HCT116 (cell line): Measurements from ENCODE around the gene CMPK2. TPM values are rescaled to one million over a fixed set of nuclear protein-coding genes. Genes with fewer than 3 reads are reported as not detected.

Source experiments
- ATAC-seq: fragments of 200-7000 bp; cut with Tn5 transposase; 2 replicates; pipeline ENCODE4 v1.9.1; 2020; ENCODE audit warnings: mild to moderate bottlenecking, moderate library complexity
- BruUV-seq: library from RNA; stranded (reverse); fragments of 400-500 nt; replicated peaks from 2 replicates; lab custom pipeline; 2021; lab: Mats Ljungman, UMichigan
- CTCF ChIA-PET: fragments of 300-600 bp; sonication (Branson Sonifier 250); formaldehyde crosslinking; loops from one replicate; lab custom pipeline; 2021; ENCODE audit warnings: antibody characterized with exemption; lab: Charles Lee
- POLR2A ChIA-PET: fragments of 300-600, 350-600 bp; sonication (Branson Sonifier 250); formaldehyde crosslinking; loops from one replicate; lab custom pipeline; 2021; ENCODE audit warnings: antibody characterized with exemption; lab: Charles Lee
- RAD21 ChIA-PET, 2 experiments: fragments of 300-600 bp; sonication (Branson Sonifier 250); formaldehyde crosslinking; loops; one replicate each; lab custom pipeline; 2023; ENCODE audit warnings: low total read pairs in 2 of 2; ENCODE audit not compliant: uncharacterized antibody in 2 of 2, unreplicated experiment in 2 of 2, low non-redundant PET in 1 of 2; lab: Charles Lee
- DNase-seq: peaks from one replicate; pipeline ENCODE4 v3.0.0-alpha.2; 2010; ENCODE audit warnings: low read depth, low spot score
- H2AFZ ChIP-seq: fragments of 200-600 bp; shearing (Covaris generic), sonication (generic); 2 replicates; pipeline ENCODE4 v1.6.1; 2017; ENCODE audit warnings: low read depth, mixed run types, mixed read lengths, antibody characterized with exemption, low read length; ENCODE audit not compliant: poor library complexity, severe bottlenecking
- H3K27ac ChIP-seq: 2 replicates; pipeline ENCODE4 v1.5.1; 2012; ENCODE audit warnings: low read depth, low read length
- H3K27me3 ChIP-seq: fragments of 200-600 bp; sonication (generic); 2 replicates; pipeline ENCODE4 v1.6.1; 2016; ENCODE audit warnings: mixed run types, low read length, mixed read lengths; ENCODE audit not compliant: insufficient read depth
- H3K36me3 ChIP-seq, 2 experiments: fragments of 200-500 bp in 1 of 2; fragments of 200-600 bp in 1 of 2; sonication (Bioruptor generic) in 1 of 2; sonication (generic) in 1 of 2; 2 replicates each; pipeline versions ENCODE4 v1.5.1 to v1.6.1; 2014 to 2016; ENCODE audit warnings: low read length in 2 of 2, inconsistent platforms in 1 of 2, mixed read lengths in 1 of 2, mixed run types in 1 of 2; ENCODE audit not compliant: insufficient read depth in 2 of 2, control insufficient read depth in 1 of 2
- H3K4me1 ChIP-seq, 2 experiments: fragments of 200-600 bp in 1 of 2; sonication (generic) in 1 of 2; 2 replicates each; pipeline versions ENCODE4 v1.5.1 to v1.6.1; 2012 to 2017; ENCODE audit warnings: low read length in 2 of 2, inconsistent platforms in 1 of 2, mild to moderate bottlenecking in 1 of 2, mixed read lengths in 1 of 2, mixed run types in 1 of 2, moderate library complexity in 1 of 2; ENCODE audit not compliant: insufficient read depth in 2 of 2, control insufficient read depth in 1 of 2
- H3K4me2 ChIP-seq: fragments of 200-600 bp; sonication (generic); 2 replicates; pipeline ENCODE4 v1.6.1; 2017; ENCODE audit warnings: mixed run types, low read length, mixed read lengths
- H3K4me3 ChIP-seq, 2 experiments: fragments of 200-600 bp in 1 of 2; sonication (generic) in 1 of 2; replicated peaks in 1 of 2; 2 replicates each; pipeline ENCODE4 v1.5.1; 2011 to 2016; ENCODE audit warnings: low read length in 2 of 2, control low read depth in 1 of 2, low read depth in 1 of 2, mild to moderate bottlenecking in 1 of 2, mixed read lengths in 1 of 2, mixed run types in 1 of 2
- H3K79me2 ChIP-seq: fragments of 200-600 bp; sonication (generic); 2 replicates; pipeline ENCODE4 v1.6.1; 2017; ENCODE audit warnings: mild to moderate bottlenecking, mixed run types, low read length, moderate library complexity, mixed read lengths; ENCODE audit not compliant: insufficient read depth
- H3K9ac ChIP-seq: fragments of 200-600 bp; sonication (generic); 2 replicates; pipeline ENCODE4 v1.6.1; 2016; ENCODE audit warnings: low read length, mixed read lengths
- H3K9me2 ChIP-seq: fragments of 200-600 bp; sonication (generic), shearing (Covaris generic); 2 replicates; pipeline ENCODE4 v1.6.1; 2017; ENCODE audit warnings: mixed run types, mild to moderate bottlenecking, moderate library complexity; ENCODE audit not compliant: insufficient read depth
- H3K9me3 ChIP-seq, 2 experiments: fragments of 200-500 bp in 1 of 2; fragments of 200-600 bp in 1 of 2; sonication (Bioruptor generic) in 1 of 2; sonication (generic) in 1 of 2; 2 replicates each; pipeline ENCODE4 v1.6.1; 2014 to 2017; ENCODE audit warnings: low read length in 2 of 2, mixed read lengths in 2 of 2, inconsistent platforms in 1 of 2, low read depth in 1 of 2, mild to moderate bottlenecking in 1 of 2, mixed run types in 1 of 2, moderate library complexity in 1 of 2; ENCODE audit not compliant: control insufficient read depth in 1 of 2, insufficient read depth in 1 of 2
- H4K20me1 ChIP-seq: fragments of 200-600 bp; sonication (generic), shearing (Covaris generic); 2 replicates; pipeline ENCODE4 v1.6.1; 2017; ENCODE audit warnings: mixed run types, mild to moderate bottlenecking, moderate library complexity; ENCODE audit not compliant: insufficient read depth
- CBX3 ChIP-seq: IDR thresholded peaks from 2 replicates; pipeline ENCODE4 v1.6.1; 2012; ENCODE audit warnings: low read depth
- ELF1 ChIP-seq: IDR thresholded peaks from 2 replicates; pipeline ENCODE4 v1.6.1; 2012; ENCODE audit warnings: low read depth, borderline replicate concordance
- FOSL1 ChIP-seq: IDR thresholded peaks from 2 replicates; pipeline ENCODE4 v1.6.1; 2012; ENCODE audit warnings: low read depth
- POLR2AphosphoS5 ChIP-seq: IDR thresholded peaks from 2 replicates; pipeline ENCODE4 v1.6.1; 2011; ENCODE audit warnings: mild to moderate bottlenecking, low read depth, low read length, moderate library complexity
- SP1 ChIP-seq: IDR thresholded peaks from 2 replicates; pipeline ENCODE4 v1.6.1; 2012; ENCODE audit warnings: low read depth
- intact Hi-C: fragments of 100-400 bp; cut with micrococcal nuclease; formaldehyde crosslinking; loops from 2 replicates; pipeline ENCODE4 v1.10.0; 2022
- total RNA-seq: library from RNA; stranded (reverse); gene quantifications from one replicate; pipeline ENCODE4 v1.2.1, GENCODE V29; 2021; ENCODE audit not compliant: unreplicated experiment
- TF ChIP-seq, protein P1 (sequence below), 3 experiments: fragments of 200-600 bp in 1 of 3; sonication (generic) in 1 of 3; IDR thresholded peaks in 2 of 3; conservative IDR thresholded peaks in 1 of 3; 2 replicates each; pipeline ENCODE4 v1.5.1; 2012 to 2017; ENCODE audit warnings: low read depth in 2 of 3, low read length in 2 of 3, antibody characterized with exemption in 1 of 3, borderline replicate concordance in 1 of 3, control low read depth in 1 of 3, mild to moderate bottlenecking in 1 of 3, mixed read lengths in 1 of 3, mixed run types in 1 of 3, moderate library complexity in 1 of 3; ENCODE audit not compliant: insufficient read depth in 1 of 3
- TF ChIP-seq, protein P2 (sequence below): IDR thresholded peaks from 2 replicates; pipeline ENCODE4 v1.6.1; 2011; ENCODE audit warnings: mild to moderate bottlenecking, low read length, moderate library complexity; ENCODE audit not compliant: insufficient replicate concordance; ENCODE audit errors: extremely low read depth

The CMPK2 gene
- total RNA-seq, 1 experiment from 2014 or later: 1.5 TPM

DNA sequence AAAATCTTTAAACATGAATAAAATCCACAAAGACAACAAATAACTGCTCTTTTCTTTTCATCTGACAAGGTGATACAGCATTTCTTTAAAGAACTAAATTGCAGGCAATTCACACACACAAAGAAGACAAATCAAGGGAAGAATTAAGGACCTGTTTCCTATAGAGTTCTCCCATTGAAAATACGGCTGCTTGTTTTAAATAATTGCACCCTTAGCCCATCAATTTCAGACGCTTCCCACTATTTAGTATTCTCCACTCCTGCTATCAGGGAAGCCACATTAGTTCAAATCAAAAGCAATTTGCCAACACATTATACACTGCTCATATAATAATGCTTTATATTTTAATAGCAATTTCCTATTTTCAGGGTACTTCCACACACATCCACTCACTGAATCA lies 11.3 kb downstream of the CMPK2 start:
- BruUV-seq: no TSS peak
- H2AFZ ChIP-seq: no peak overlapping the region
- no peaks in the 10 kb centered on the region for H3K4me1 ChIP-seq
- H3K4me2 ChIP-seq: no peak overlapping the region
- ATAC-seq (no peak), DNase-seq (no peak)
- ChIA-PET RAD21 (no interaction called here), POLR2A (no interaction called here), CTCF (no interaction called here)
- H3K9ac ChIP-seq: no peak overlapping the region
- H3K36me3 ChIP-seq: no peaks in the 10 kb centered on the region
- no peaks in the 10 kb centered on the region for H3K27me3 ChIP-seq
- intact Hi-C loops: no loop called here
- H3K9me3 ChIP-seq: no peaks in the 10 kb centered on the region
- H3K4me3 ChIP-seq: no peak overlapping the region
- TF ChIP-seq SP1: no peak
- TF ChIP-seq, protein P1, sequence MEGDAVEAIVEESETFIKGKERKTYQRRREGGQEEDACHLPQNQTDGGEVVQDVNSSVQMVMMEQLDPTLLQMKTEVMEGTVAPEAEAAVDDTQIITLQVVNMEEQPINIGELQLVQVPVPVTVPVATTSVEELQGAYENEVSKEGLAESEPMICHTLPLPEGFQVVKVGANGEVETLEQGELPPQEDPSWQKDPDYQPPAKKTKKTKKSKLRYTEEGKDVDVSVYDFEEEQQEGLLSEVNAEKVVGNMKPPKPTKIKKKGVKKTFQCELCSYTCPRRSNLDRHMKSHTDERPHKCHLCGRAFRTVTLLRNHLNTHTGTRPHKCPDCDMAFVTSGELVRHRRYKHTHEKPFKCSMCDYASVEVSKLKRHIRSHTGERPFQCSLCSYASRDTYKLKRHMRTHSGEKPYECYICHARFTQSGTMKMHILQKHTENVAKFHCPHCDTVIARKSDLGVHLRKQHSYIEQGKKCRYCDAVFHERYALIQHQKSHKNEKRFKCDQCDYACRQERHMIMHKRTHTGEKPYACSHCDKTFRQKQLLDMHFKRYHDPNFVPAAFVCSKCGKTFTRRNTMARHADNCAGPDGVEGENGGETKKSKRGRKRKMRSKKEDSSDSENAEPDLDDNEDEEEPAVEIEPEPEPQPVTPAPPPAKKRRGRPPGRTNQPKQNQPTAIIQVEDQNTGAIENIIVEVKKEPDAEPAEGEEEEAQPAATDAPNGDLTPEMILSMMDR (IDR thresholded peaks at IDR 0.05 in 2 of 3, conservative IDR thresholded peaks at IDR 0.05 in 1 of 3; ENCODE audit: borderline replicate concordance in 1 of 3, insufficient read depth in 1 of 3, low read depth in 2 of 3, low read length in 2 of 3): no peak
- H4K20me1 ChIP-seq: no peaks in the 10 kb centered on the region
- H3K27ac ChIP-seq: no peak overlapping the region
- no peaks in the 10 kb centered on the region for H3K79me2 ChIP-seq
- H3K9me2 ChIP-seq: no peaks in the 10 kb centered on the region

GRCh38 chr2:6852195-6852594 lies 13.5 kb downstream of the CMPK2 start:
- CTCF ChIA-PET: no interaction called here
- H3K4me2 ChIP-seq: no peak overlapping the region
- DNase-seq: no peak
- POLR2A ChIA-PET: no interaction called here
- H2AFZ ChIP-seq: no peak overlapping the region
- H4K20me1 ChIP-seq: no peaks in the 10 kb centered on the region
- RAD21 ChIA-PET: no interaction called here
- no peak overlapping the region for H3K27ac ChIP-seq
- peaks cover 0 to under 1% of the 10 kb centered on the region in 2 experiments; a peak in 1 of 4 replicates for H3K9me3 ChIP-seq
- no peaks in the 10 kb centered on the region for H3K27me3 ChIP-seq
- BruUV-seq: no TSS peak
- no peak overlapping the region for H3K4me3 ChIP-seq
- no peaks in the 10 kb centered on the region for H3K4me1 ChIP-seq
- no peak overlapping the region for H3K9ac ChIP-seq
- TF ChIP-seq, protein P2, sequence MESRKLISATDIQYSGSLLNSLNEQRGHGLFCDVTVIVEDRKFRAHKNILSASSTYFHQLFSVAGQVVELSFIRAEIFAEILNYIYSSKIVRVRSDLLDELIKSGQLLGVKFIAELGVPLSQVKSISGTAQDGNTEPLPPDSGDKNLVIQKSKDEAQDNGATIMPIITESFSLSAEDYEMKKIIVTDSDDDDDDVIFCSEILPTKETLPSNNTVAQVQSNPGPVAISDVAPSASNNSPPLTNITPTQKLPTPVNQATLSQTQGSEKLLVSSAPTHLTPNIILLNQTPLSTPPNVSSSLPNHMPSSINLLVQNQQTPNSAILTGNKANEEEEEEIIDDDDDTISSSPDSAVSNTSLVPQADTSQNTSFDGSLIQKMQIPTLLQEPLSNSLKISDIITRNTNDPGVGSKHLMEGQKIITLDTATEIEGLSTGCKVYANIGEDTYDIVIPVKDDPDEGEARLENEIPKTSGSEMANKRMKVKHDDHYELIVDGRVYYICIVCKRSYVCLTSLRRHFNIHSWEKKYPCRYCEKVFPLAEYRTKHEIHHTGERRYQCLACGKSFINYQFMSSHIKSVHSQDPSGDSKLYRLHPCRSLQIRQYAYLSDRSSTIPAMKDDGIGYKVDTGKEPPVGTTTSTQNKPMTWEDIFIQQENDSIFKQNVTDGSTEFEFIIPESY: no peak
- TF ChIP-seq FOSL1: no peak
- TF ChIP-seq ELF1: no peak
- no peak for TF ChIP-seq CBX3
- TF ChIP-seq POLR2AphosphoS5: no peak
- H3K9me2 ChIP-seq: no peaks in the 10 kb centered on the region
- H3K36me3 ChIP-seq: no peaks in the 10 kb centered on the region
- H3K79me2 ChIP-seq: no peaks in the 10 kb centered on the region
- ATAC-seq: no peak
- intact Hi-C loops: no loop called here
